HepG2 (cell line): ENCODE results near the gene CDC37L1. TPM values are rescaled to one million over a fixed set of nuclear protein-coding genes. Genes with fewer than 3 reads are reported as not detected.

ENCODE experiments used
- ATAC-seq: fragments of 200-7000 bp; cut with Tn5 transposase; 3 replicates; pipeline ENCODE4 v1.9.1; 2020; ENCODE audit warnings: mild to moderate bottlenecking, moderate library complexity
- BruUV-seq: library from RNA; stranded (reverse); fragments of 400-500 nt; replicated peaks from 2 replicates; lab custom pipeline; 2021; lab: Mats Ljungman, UMichigan
- CTCF ChIA-PET: fragments of 300-600 bp; formaldehyde crosslinking; extraction: SDS; loops from one replicate; lab custom pipeline; 2021; ENCODE audit warnings: low total read pairs, inconsistent platforms, low intra/inter-chr PET ratio; lab: Yijun Ruan, JAX
- POLR2A ChIA-PET: fragments of 350-600 bp; sonication (Branson Sonifier 250); formaldehyde crosslinking; loops from one replicate; lab custom pipeline; 2020; ENCODE audit warnings: antibody characterized with exemption, inconsistent platforms; lab: Yijun Ruan, JAX
- DNase-seq: peaks from one replicate; pipeline ENCODE4 v3.0.0-alpha.2; 2015; ENCODE audit warnings: low spot score
- FAIRE-seq: peaks from 3 replicates; lab custom pipeline; 2011; peaks lifted over from hg19 to GRCh38; lab: Jason Lieb, UNC
- H2AFZ ChIP-seq: one replicate; pipeline ENCODE4 v1.6.1; 2011; ENCODE audit warnings: low read length, inconsistent platforms
- H3K27ac ChIP-seq: fragments of 300-600 bp; 3 replicates; pipeline ENCODE4 v1.8.0; 2011; ENCODE audit warnings: mixed run types, mild to moderate bottlenecking, mixed read lengths, low read length, inconsistent platforms; ENCODE audit not compliant: insufficient read depth; ENCODE audit errors: extremely low read length
- H3K27me3 ChIP-seq, 2 experiments: fragments of 200-600 bp in 1 of 2; 2 replicates in 1 of 2; 3 replicates in 1 of 2; pipeline versions ENCODE4 v1.6.0 to v1.8.0; 2011; ENCODE audit warnings: low read length in 2 of 2, mild to moderate bottlenecking in 2 of 2, moderate library complexity in 2 of 2, inconsistent platforms in 1 of 2; ENCODE audit not compliant: insufficient read depth in 2 of 2, control insufficient read depth in 1 of 2
- H3K36me3 ChIP-seq, 2 experiments: fragments of 200-600 bp in 1 of 2; replicated peaks in 1 of 2; 2 replicates in 1 of 2; 3 replicates in 1 of 2; pipeline versions ENCODE4 v1.5.1 to v1.8.0; 2011; ENCODE audit warnings: low read length in 2 of 2, inconsistent platforms in 1 of 2; ENCODE audit not compliant: insufficient read depth in 2 of 2, control insufficient read depth in 1 of 2
- H3K4me1 ChIP-seq: 2 replicates; pipeline ENCODE4 v1.5.1; 2012; ENCODE audit warnings: low read length, inconsistent platforms; ENCODE audit not compliant: insufficient read depth
- H3K4me2 ChIP-seq: 2 replicates; pipeline ENCODE4 v1.6.0; 2011; ENCODE audit warnings: low read depth, low read length, inconsistent platforms
- H3K4me3 ChIP-seq, 3 experiments: fragments of 200-600 bp in 1 of 3; sonication (generic), shearing (Covaris generic) in 1 of 3; replicated peaks in 1 of 3; 2 replicates each; pipeline ENCODE4 v1.5.1; 2011 to 2016; ENCODE audit warnings: low read length in 3 of 3, inconsistent platforms in 2 of 3, low read depth in 2 of 3, mild to moderate bottlenecking in 2 of 3, control low read depth in 1 of 3, mixed read lengths in 1 of 3; ENCODE audit not compliant: insufficient read depth in 1 of 3
- H3K79me2 ChIP-seq: one replicate; pipeline ENCODE4 v1.6.1; 2011; ENCODE audit warnings: low read length, inconsistent platforms; ENCODE audit not compliant: insufficient read depth
- H3K9ac ChIP-seq: 2 replicates; pipeline ENCODE4 v1.6.0; 2011; ENCODE audit warnings: mild to moderate bottlenecking, low read depth, low read length, inconsistent platforms; ENCODE audit not compliant: insufficient read depth
- H3K9me3 ChIP-seq: 2 replicates; pipeline ENCODE4 v1.5.1; 2012; ENCODE audit warnings: mild to moderate bottlenecking, low read length
- H4K20me1 ChIP-seq: 2 replicates; pipeline ENCODE4 v1.6.0; 2011; ENCODE audit warnings: inconsistent platforms, mild to moderate bottlenecking, low read length, moderate library complexity; ENCODE audit not compliant: insufficient read depth
- CBX2 ChIP-seq, 2 experiments: fragments of 200-600 bp in 1 of 2; sonication (generic); formaldehyde crosslinking in 1 of 2; IDR thresholded peaks; 2 replicates each; pipeline versions ENCODE4 v1.7.0 to v1.8.1; 2018 to 2022; ENCODE audit warnings: low read depth in 2 of 2, low read length in 1 of 2, mild to moderate bottlenecking in 1 of 2, missing genetic modification reagents in 1 of 2
- CEBPB ChIP-seq: IDR thresholded peaks from 2 replicates; pipeline ENCODE4 v1.6.1; 2011; ENCODE audit warnings: low read depth, low read length, improper control_type of control experiment, borderline replicate concordance
- HBP1 ChIP-seq: IDR thresholded peaks from 2 replicates; pipeline ENCODE4 v1.6.1; 2016; ENCODE audit warnings: low read depth, control low read depth
- KLF9 ChIP-seq: IDR thresholded peaks from 2 replicates; pipeline ENCODE4 v1.6.1; 2016; ENCODE audit warnings: low read depth
- MYPOP ChIP-seq: sonication (generic); formaldehyde crosslinking; IDR thresholded peaks from 2 replicates; pipeline ENCODE4 v1.8.1; 2023; ENCODE audit warnings: mild to moderate bottlenecking, moderate library complexity, missing genetic modification reagents
- RBM22 ChIP-seq: fragments of 200-400 bp; formaldehyde crosslinking; optimal IDR thresholded peaks from 2 replicates; pipeline ENCODE3; 2017; ENCODE audit warnings: mild to moderate bottlenecking, low read length, moderate library complexity
- SIX4 ChIP-seq: sonication (generic); formaldehyde crosslinking; IDR thresholded peaks from 2 replicates; pipeline ENCODE4 v1.4.0; 2020; ENCODE audit warnings: missing genetic modification reagents
- SP2 ChIP-seq: sonication (generic); formaldehyde crosslinking; IDR thresholded peaks from 2 replicates; pipeline ENCODE4 v1.5.1; 2020; ENCODE audit warnings: mild to moderate bottlenecking, missing genetic modification reagents
- TBP ChIP-seq: sonication (generic); formaldehyde crosslinking; IDR thresholded peaks from 2 replicates; pipeline ENCODE4 v1.5.0; 2020; ENCODE audit warnings: missing genetic modification reagents
- TFE3 ChIP-seq: IDR thresholded peaks from 2 replicates; pipeline ENCODE4 v1.6.1; 2016
- ZNF383 ChIP-seq: sonication (generic); formaldehyde crosslinking; IDR thresholded peaks from 2 replicates; pipeline ENCODE4 v1.4.0; 2020; ENCODE audit warnings: missing genetic modification reagents, mild to moderate bottlenecking, borderline replicate concordance
- ZNF598 ChIP-seq: sonication (generic); formaldehyde crosslinking; IDR thresholded peaks from 2 replicates; pipeline ENCODE4 v1.5.1; 2020; ENCODE audit warnings: mild to moderate bottlenecking, missing genetic modification reagents, borderline replicate concordance
- ZNF607 ChIP-seq: sonication (generic); formaldehyde crosslinking; IDR thresholded peaks from 2 replicates; pipeline ENCODE4 v1.5.1; 2020; ENCODE audit warnings: missing genetic modification reagents, mild to moderate bottlenecking, borderline replicate concordance
- WGBS: methylation state at CpG from one replicate; pipeline ENCODE4 v1.1.6; 2017; ENCODE audit warnings: low lambda C conversion rate; 5-methylcytosine and 5-hydroxymethylcytosine counted together
- in situ Hi-C: cut with HindIII; loops from 2 replicates; pipeline ENCODE4 v1.10.0; 2017; ENCODE audit warnings: low pct_unique_long_range_greater_than_20kb; ENCODE audit not compliant: extremely low pct_ligation_motif_present
- intact Hi-C: fragments of 100-400 bp; cut with micrococcal nuclease; formaldehyde crosslinking; loops from one replicate; pipeline ENCODE4 v1.10.0; 2022; ENCODE audit not compliant: unreplicated experiment
- polyA plus RNA-seq, 8 experiments: library from polyadenylated mRNA; depleted of rRNA in 3 of 8; stranded (reverse) in 7 of 8; unstranded in 1 of 8; fragments of >200 nt; fragmentation: Illumina TruSeq in 4 of 8; extraction: Trizol in 4 of 8; gene quantifications; 2 replicates each; pipeline versions ENCODE4 v1.2.1 to v1.2.3, GENCODE V29; 2011 to 2016; ENCODE audit warnings: low read depth in 4 of 8, missing spikeins in 1 of 8, mixed read lengths in 1 of 8; ENCODE audit not compliant: insufficient read depth in 1 of 8
- total RNA-seq, 5 experiments: library from RNA; depleted of rRNA; stranded (reverse); fragments of >200 nt; fragmentation: Illumina TruSeq; extraction: Trizol; gene quantifications; 2 replicates each; pipeline ENCODE4 v1.2.3, GENCODE V29; 2016; ENCODE audit warnings: low read depth in 1 of 5

The CDC37L1 gene
- total and polyA plus RNA-seq, 2 of the 13 experiments (the other 11 are each of a cell fraction or from before 2014, with no cell fraction given), result 5.5 to 17.0 TPM

- Histone ChIP-seq H3K9ac (peak overlapping the region; percentile 86), H3K27ac (peak overlapping the region; percentile 93), H3K9me3 (no peaks in the 10 kb centered on the region), H2AFZ (no peak overlapping the region), H3K36me3 (no peaks in the 10 kb centered on the region), H3K27me3 (no peaks in the 10 kb centered on the region), H3K4me3 (peak overlapping the region in 2 of 3 experiments; percentile 75 to 81; a peak in 2 of 6 replicates), H3K4me1 (peaks cover 45% of the 10 kb centered on the region), H4K20me1 (no peaks in the 10 kb centered on the region), H3K4me2 (peak overlapping the region; percentile 98), H3K79me2 (peaks cover 12% of the 10 kb centered on the region)
- no peak for ATAC-seq
- in situ Hi-C loops (no loop called here), intact Hi-C loops (loop anchor here (1.0 to 5.0 kb wide), 3 partner anchors 15 to 76 kb away; partner anchors contain the start of gene CDC37L1)
- DNase-seq, result no peak
- POLR2A ChIA-PET, result interaction anchor here (1.7 to 3.7 kb wide), 3 partner anchors 13 to 75 kb away, joined by 4 to 43 read pairs (median 28); partner anchors contain the start of gene CDC37L1
- WGBS, result 88% methylated on average over 3 of the region's 3 CpGs
- no peak for FAIRE-seq
- TSS peak; percentile 59 for BruUV-seq
- CTCF ChIA-PET, result no interaction called here
- TF ChIP-seq KLF9 (CRISPR knock-in tag) (no peak), ZNF383 (CRISPR knock-in tag) (no peak), MYPOP (CRISPR knock-in tag) (no peak), TBP (CRISPR knock-in tag) (no peak), RBM22 (no peak), TFE3 (CRISPR knock-in tag) (no peak), CBX2 (IDR thresholded peaks at IDR 0.05; ENCODE audit: low read depth, low read length) (no peak), CBX2 (CRISPR knock-in tag; IDR thresholded peaks at IDR 0.05; ENCODE audit: low read depth) (no peak), ZNF607 (CRISPR knock-in tag) (no peak), CEBPB (no peak), SP2 (CRISPR knock-in tag) (no peak), ZNF598 (CRISPR knock-in tag) (no peak), HBP1 (CRISPR knock-in tag) (no peak), SIX4 (CRISPR knock-in tag) (no peak)
Observed at GRCh38 chr9:4663956-4664355, 15.4 kb upstream of the CDC37L1 start.
